ENCODE data around the gene STK24.
"Not testable (repeated sequence)": the region's sequence is repeated elsewhere in the genome, so short reads cannot be mapped to it uniquely, and the experiment has no call there.

The STK24 gene

GRCh38 chr13:98415326-98416070, 161.4 kb downstream of the STK24 start:
- no peak overlapping the region for H3K9ac ChIP-seq (ENCODE audit: low read length)
- no peak overlapping the region for H3K27ac ChIP-seq (ENCODE audit: low read depth, low read length)

GRCh38 chr13:98413796-98414195, 163.1 kb downstream of the STK24 start:
- Histone ChIP-seq H3K9me3 (ENCODE audit: low read length) (no peaks in the 10 kb centered on the region), H3K27me3 (ENCODE audit: control insufficient read depth in 1 of 2, insufficient read depth in 2 of 2, low read length in 2 of 2) (no peaks in the 10 kb centered on the region), H3K4me3 (ENCODE audit: low read depth in 1 of 2, low read length in 2 of 2) (no peak overlapping the region), H3K27ac (ENCODE audit: low read depth, low read length) (no peak overlapping the region), H3K36me3 (ENCODE audit: insufficient read depth, low read length) (peaks cover 29% of the 10 kb centered on the region), H3K4me1 (ENCODE audit: insufficient read depth, low read length) (no peaks in the 10 kb centered on the region), H3K9ac (ENCODE audit: low read length) (no peak overlapping the region)

More at GRCh38 chr13:98415326-98416070, 161.4 kb downstream of the STK24 start:
- no peaks in the 10 kb centered on the region for H3K9me3 ChIP-seq (ENCODE audit: low read length)
- no peaks in the 10 kb centered on the region for H3K27me3 ChIP-seq (ENCODE audit: control insufficient read depth in 1 of 2, insufficient read depth in 2 of 2, low read length in 2 of 2)
- no peak overlapping the region for H3K4me3 ChIP-seq (ENCODE audit: low read depth in 1 of 2, low read length in 2 of 2)
- no peaks in the 10 kb centered on the region for H3K4me1 ChIP-seq (ENCODE audit: insufficient read depth, low read length)
- peaks cover 28% of the 10 kb centered on the region for H3K36me3 ChIP-seq (ENCODE audit: insufficient read depth, low read length)

- H3K36me3 ChIP-seq (ENCODE audit: insufficient read depth, low read length): peaks cover 29% of the 10 kb centered on the region
- H3K27me3 ChIP-seq (ENCODE audit: control insufficient read depth in 1 of 2, insufficient read depth in 2 of 2, low read length in 2 of 2); H3K4me1 ChIP-seq (ENCODE audit: insufficient read depth, low read length); H3K9ac ChIP-seq (ENCODE audit: low read length); H3K27ac ChIP-seq (ENCODE audit: low read depth, low read length); H3K9me3 ChIP-seq (ENCODE audit: low read length); H3K4me3 ChIP-seq (ENCODE audit: low read depth in 1 of 2, low read length in 2 of 2): not testable (repeated sequence)
These were observed 163.6 kb downstream of the STK24 start for GRCh38 chr13:98413278-98413677.

DNA sequence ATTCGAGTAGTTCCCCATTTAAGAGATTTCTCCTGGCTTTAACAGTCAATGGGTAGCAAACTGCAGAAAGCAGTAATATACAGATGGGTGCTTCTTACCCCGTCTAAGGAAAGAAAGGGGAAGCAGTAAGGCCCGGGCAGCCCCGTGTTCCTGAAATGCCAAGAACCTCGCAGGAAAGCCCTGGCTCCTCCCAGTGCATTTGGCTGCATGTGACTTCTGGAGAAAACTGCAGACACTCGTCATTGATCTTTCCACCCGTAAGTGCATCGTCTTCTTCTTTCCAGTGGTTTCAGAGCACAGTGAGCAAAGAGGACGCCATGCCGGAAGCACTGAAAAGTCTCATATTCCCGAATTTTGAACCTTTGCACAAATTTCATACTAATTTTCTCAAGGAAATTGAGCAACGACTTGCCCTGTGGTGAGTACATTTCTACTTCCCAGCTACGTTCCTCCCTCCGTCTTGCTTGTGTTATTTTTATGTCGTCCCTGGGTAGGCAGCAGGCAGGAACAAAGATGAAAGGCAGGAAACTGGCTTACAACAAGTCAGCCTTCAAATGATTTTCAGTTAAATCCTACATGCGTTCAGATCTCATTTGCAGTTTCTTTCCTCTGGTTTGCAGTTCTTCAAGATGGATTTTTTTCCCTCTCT, 165.2 kb downstream of the STK24 start:
- H3K27me3 ChIP-seq (ENCODE audit: control insufficient read depth in 1 of 2, insufficient read depth in 2 of 2, low read length in 2 of 2): no peaks in the 10 kb centered on the region
- H3K27ac ChIP-seq (ENCODE audit: low read depth, low read length): no peak overlapping the region
- peaks cover 29% of the 10 kb centered on the region for H3K36me3 ChIP-seq (ENCODE audit: insufficient read depth, low read length)
- no peaks in the 10 kb centered on the region for H3K9me3 ChIP-seq (ENCODE audit: low read length)
- no peak overlapping the region for H3K4me3 ChIP-seq (ENCODE audit: low read depth in 1 of 2, low read length in 2 of 2)
- H3K9ac ChIP-seq (ENCODE audit: low read length): no peak overlapping the region
- H3K4me1 ChIP-seq (ENCODE audit: insufficient read depth, low read length): no peaks in the 10 kb centered on the region

GRCh38 chr13:98411013-98411412, 165.9 kb downstream of the STK24 start:
- H3K4me3 ChIP-seq (ENCODE audit: low read depth in 1 of 2, low read length in 2 of 2): no peak overlapping the region
- no peak overlapping the region for H3K27ac ChIP-seq (ENCODE audit: low read depth, low read length)
- no peaks in the 10 kb centered on the region for H3K27me3 ChIP-seq (ENCODE audit: control insufficient read depth in 1 of 2, insufficient read depth in 2 of 2, low read length in 2 of 2)
- no peaks in the 10 kb centered on the region for H3K9me3 ChIP-seq (ENCODE audit: low read length)
- H3K9ac ChIP-seq (ENCODE audit: low read length): no peak overlapping the region
- no peaks in the 10 kb centered on the region for H3K4me1 ChIP-seq (ENCODE audit: insufficient read depth, low read length)
- H3K36me3 ChIP-seq (ENCODE audit: insufficient read depth, low read length): peaks cover 24% of the 10 kb centered on the region

DNA sequence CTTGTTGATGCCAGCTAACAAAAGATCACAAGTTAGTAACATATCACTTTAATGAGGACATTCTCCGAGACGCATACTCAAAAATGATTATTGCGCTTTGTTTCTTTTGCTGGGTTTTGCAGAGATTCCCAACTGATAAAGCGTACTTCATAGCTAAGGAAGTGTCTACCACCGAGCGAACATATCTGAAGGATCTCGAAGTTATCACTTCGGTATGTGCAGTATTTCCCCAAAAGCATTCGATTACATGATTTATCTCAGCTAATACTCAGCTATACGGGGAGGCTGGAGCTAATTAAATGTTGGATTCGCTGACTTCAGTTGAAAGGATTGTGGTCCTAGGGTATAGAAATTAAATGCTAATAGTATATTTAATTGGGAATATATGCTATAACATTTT, 166.3 kb downstream of the STK24 start:
- Histone ChIP-seq H3K9me3 (ENCODE audit: low read length) (no peaks in the 10 kb centered on the region), H3K27me3 (ENCODE audit: control insufficient read depth in 1 of 2, insufficient read depth in 2 of 2, low read length in 2 of 2) (no peaks in the 10 kb centered on the region), H3K4me3 (ENCODE audit: low read depth in 1 of 2, low read length in 2 of 2) (no peak overlapping the region), H3K9ac (ENCODE audit: low read length) (no peak overlapping the region), H3K27ac (ENCODE audit: low read depth, low read length) (no peak overlapping the region), H3K4me1 (ENCODE audit: insufficient read depth, low read length) (no peaks in the 10 kb centered on the region), H3K36me3 (ENCODE audit: insufficient read depth, low read length) (peaks cover 24% of the 10 kb centered on the region)

- Histone ChIP-seq H3K27me3 (ENCODE audit: control insufficient read depth in 1 of 2, insufficient read depth in 2 of 2, low read length in 2 of 2) (no peaks in the 10 kb centered on the region), H3K9me3 (ENCODE audit: low read length) (no peaks in the 10 kb centered on the region), H3K27ac (ENCODE audit: low read depth, low read length) (no peak overlapping the region), H3K4me3 (ENCODE audit: low read depth in 1 of 2, low read length in 2 of 2) (no peak overlapping the region), H3K4me1 (ENCODE audit: insufficient read depth, low read length) (no peaks in the 10 kb centered on the region), H3K9ac (ENCODE audit: low read length) (no peak overlapping the region), H3K36me3 (ENCODE audit: insufficient read depth, low read length) (peaks cover 15% of the 10 kb centered on the region)
These were observed 167.6 kb downstream of the STK24 start for GRCh38 chr13:98409281-98409680.

GRCh38 chr13:98407575-98407974, 169.3 kb downstream of the STK24 start:
- no peaks in the 10 kb centered on the region for H3K27me3 ChIP-seq (ENCODE audit: control insufficient read depth in 1 of 2, insufficient read depth in 2 of 2, low read length in 2 of 2)
- no peaks in the 10 kb centered on the region for H3K4me1 ChIP-seq (ENCODE audit: insufficient read depth, low read length)
- no peak overlapping the region for H3K4me3 ChIP-seq (ENCODE audit: low read depth in 1 of 2, low read length in 2 of 2)
- peaks cover 10% of the 10 kb centered on the region for H3K36me3 ChIP-seq (ENCODE audit: insufficient read depth, low read length)
- H3K9ac ChIP-seq (ENCODE audit: low read length): no peak overlapping the region
- no peak overlapping the region for H3K27ac ChIP-seq (ENCODE audit: low read depth, low read length)
- H3K9me3 ChIP-seq (ENCODE audit: low read length): no peaks in the 10 kb centered on the region

- Histone ChIP-seq H3K9me3 (ENCODE audit: low read length) (no peaks in the 10 kb centered on the region), H3K4me3 (ENCODE audit: low read depth in 1 of 2, low read length in 2 of 2) (no peak overlapping the region), H3K27ac (ENCODE audit: low read depth, low read length) (no peak overlapping the region), H3K9ac (ENCODE audit: low read length) (no peak overlapping the region), H3K36me3 (ENCODE audit: insufficient read depth, low read length) (peaks cover 6% of the 10 kb centered on the region), H3K27me3 (ENCODE audit: control insufficient read depth in 1 of 2, insufficient read depth in 2 of 2, low read length in 2 of 2) (no peaks in the 10 kb centered on the region), H3K4me1 (ENCODE audit: insufficient read depth, low read length) (no peaks in the 10 kb centered on the region)
These were observed 169.9 kb downstream of the STK24 start for GRCh38 chr13:98406971-98407370.

- Histone ChIP-seq H3K4me3 (ENCODE audit: low read depth in 1 of 2, low read length in 2 of 2) (no peak overlapping the region), H3K9me3 (ENCODE audit: low read length) (no peaks in the 10 kb centered on the region), H3K36me3 (ENCODE audit: insufficient read depth, low read length) (peaks cover 5% of the 10 kb centered on the region), H3K27me3 (ENCODE audit: control insufficient read depth in 1 of 2, insufficient read depth in 2 of 2, low read length in 2 of 2) (no peaks in the 10 kb centered on the region), H3K27ac (ENCODE audit: low read depth, low read length) (no peak overlapping the region), H3K9ac (ENCODE audit: low read length) (no peak overlapping the region), H3K4me1 (ENCODE audit: insufficient read depth, low read length) (no peaks in the 10 kb centered on the region)
These were observed 170.5 kb downstream of the STK24 start for GRCh38 chr13:98406427-98406826.

- no peaks in the 10 kb centered on the region for H3K4me1 ChIP-seq (ENCODE audit: insufficient read depth, low read length)
These were observed 171.1 kb downstream of the STK24 start for GRCh38 chr13:98405690-98406344.

More at GRCh38 chr13:98405690-98406344, 171.1 kb downstream of the STK24 start:
- Histone ChIP-seq H3K27me3 (ENCODE audit: control insufficient read depth in 1 of 2, insufficient read depth in 2 of 2, low read length in 2 of 2) (no peaks in the 10 kb centered on the region), H3K9me3 (ENCODE audit: low read length) (no peaks in the 10 kb centered on the region), H3K36me3 (ENCODE audit: insufficient read depth, low read length) (peaks cover 5% of the 10 kb centered on the region), H3K4me3 (ENCODE audit: low read depth in 1 of 2, low read length in 2 of 2) (no peak overlapping the region), H3K9ac (ENCODE audit: low read length) (no peak overlapping the region), H3K27ac (ENCODE audit: low read depth, low read length) (no peak overlapping the region)

Measured in muscle layer of colon (tissue), 2 donors.